Esophagus muscularis mucosa (tissue), 4 donors: ENCODE measurements around the gene CPNE5. TPM values are rescaled to one million over a fixed set of nuclear protein-coding genes. Genes with fewer than 3 reads are reported as not detected.

ENCODE experiments used
- DNase-seq: peaks from one replicate; pipeline ENCODE4 v3.0.0-alpha.2; 2017; ENCODE audit errors: extremely low spot score
- H3K27ac ChIP-seq, 4 donors: fragments of 200-600 bp; sonication (generic); replicated peaks in 1 of 4; 1 replicate in 3 of 4; 2 replicates in 1 of 4; pipeline ENCODE4 v1.5.1; 2016 to 2019; ENCODE audit warnings: mild to moderate bottlenecking in 1 of 4
- H3K27me3 ChIP-seq, 4 donors: fragments of 200-600 bp; sonication (generic); one replicate each; pipeline versions ENCODE4 v1.5.1 to v1.6.0; 2016 to 2019
- H3K36me3 ChIP-seq, 4 donors: fragments of 200-600 bp; sonication (generic); one replicate each; pipeline ENCODE4 v1.5.1; 2016 to 2019
- H3K4me1 ChIP-seq, 4 donors: fragments of 200-600 bp; sonication (generic); one replicate each; pipeline ENCODE4 v1.5.1; 2016 to 2019
- H3K4me3 ChIP-seq, 4 donors: fragments of 200-600 bp; sonication (generic); 1 replicate in 2 of 4; 2 replicates in 2 of 4; pipeline ENCODE4 v1.5.1; 2016 to 2019; ENCODE audit warnings: mild to moderate bottlenecking in 4 of 4, moderate library complexity in 1 of 4
- H3K9me3 ChIP-seq, 4 donors: fragments of 200-600 bp; sonication (generic); 1 replicate in 3 of 4; 2 replicates in 1 of 4; pipeline ENCODE4 v1.5.1; 2016 to 2019
- CTCF ChIP-seq, 3 experiments: fragments of 200-600 bp in 2 of 3; fragments of 450-650 bp in 1 of 3; sonication (generic) in 2 of 3; IDR thresholded peaks; one replicate each; pipeline ENCODE4 v1.5.1; 2017 to 2019; ENCODE audit warnings: antibody characterized with exemption in 3 of 3, mild to moderate bottlenecking in 2 of 3, moderate library complexity in 1 of 3
- EP300 ChIP-seq: sonication (generic); formaldehyde crosslinking; IDR thresholded peaks from one replicate; pipeline ENCODE4 v1.6.1; 2017; ENCODE audit warnings: antibody characterized with exemption
- POLR2A ChIP-seq: fragments of 450-650 bp; IDR thresholded peaks from one replicate; pipeline ENCODE4 v1.6.1; 2017; ENCODE audit warnings: antibody characterized with exemption, moderate library complexity, mild to moderate bottlenecking, low read depth
- POLR2AphosphoS5 ChIP-seq, 2 donors: sonication (generic); formaldehyde crosslinking; IDR thresholded peaks; one replicate each; pipeline ENCODE4 v1.6.1; 2017; ENCODE audit warnings: antibody characterized with exemption in 2 of 2
- WGBS: methylation state at CpG from one replicate; pipeline ENCODE4 v1.1.5; 2018; 5-methylcytosine and 5-hydroxymethylcytosine counted together
- intact Hi-C: fragments of 100-400 bp; cut with DNase I; formaldehyde crosslinking; loops from one replicate; pipeline ENCODE4 v1.15.1; 2023
- total RNA-seq, 4 donors: library from RNA; depleted of rRNA; stranded (reverse); fragments of >200 nt; gene quantifications; one replicate each; pipeline versions ENCODE4 v1.1.0 to v1.2.1, GENCODE V29; 2016

Gene CPNE5
- total RNA-seq, 4 donors from 2014 or later, result 2.1 to 4.6 (median 2.6) TPM

GRCh38 chr6:36700071-36700812 is 139.0 kb downstream of the CPNE5 start:
- 84% methylated on average over 7 of the region's 7 CpGs for WGBS
- no peaks in the 10 kb centered on the region for H3K4me1 ChIP-seq
- H3K4me3 ChIP-seq, result no peak overlapping the region
- H3K36me3 ChIP-seq, result no peaks in the 10 kb centered on the region
- no peak for DNase-seq
- intact Hi-C loops, result no loop called here
- H3K27me3 ChIP-seq, result no peaks in the 10 kb centered on the region
- TF ChIP-seq EP300 (no peak), POLR2A (no peak), POLR2AphosphoS5 (IDR thresholded peaks at IDR 0.05) (no peak), CTCF (IDR thresholded peaks at IDR 0.05) (no peak)
- no peaks in the 10 kb centered on the region for H3K9me3 ChIP-seq
- no peak overlapping the region for H3K27ac ChIP-seq

GRCh38 chr6:36699348-36699747 is 139.9 kb downstream of the CPNE5 start:
- TF ChIP-seq EP300 (no peak), POLR2AphosphoS5 (IDR thresholded peaks at IDR 0.05) (no peak), POLR2A (no peak), CTCF (IDR thresholded peaks at IDR 0.05) (no peak)
- no peaks in the 10 kb centered on the region for H3K9me3 ChIP-seq
- H3K27ac ChIP-seq, result no peak overlapping the region
- H3K4me1 ChIP-seq, result no peaks in the 10 kb centered on the region
- no peaks in the 10 kb centered on the region for H3K36me3 ChIP-seq
- intact Hi-C loops, result no loop called here
- no peak for DNase-seq
- no peaks in the 10 kb centered on the region for H3K27me3 ChIP-seq
- no peak overlapping the region for H3K4me3 ChIP-seq
- 96% methylated on average over 5 of the region's 7 CpGs for WGBS

GRCh38 chr6:36698871-36699271 is 140.4 kb downstream of the CPNE5 start:
- intact Hi-C loops, result no loop called here
- 91% methylated on average over 8 of the region's 8 CpGs for WGBS
- H3K27me3 ChIP-seq, result no peaks in the 10 kb centered on the region
- no peaks in the 10 kb centered on the region for H3K4me1 ChIP-seq
- no peak overlapping the region for H3K4me3 ChIP-seq
- no peak for DNase-seq
- TF ChIP-seq EP300, result no peak
- no peak for TF ChIP-seq POLR2A
- TF ChIP-seq POLR2AphosphoS5 (IDR thresholded peaks at IDR 0.05), result no peak
- no peaks in the 10 kb centered on the region for H3K9me3 ChIP-seq
- no peaks in the 10 kb centered on the region for H3K36me3 ChIP-seq
- H3K27ac ChIP-seq, result no peak overlapping the region

GRCh38 chr6:36698196-36698595 is 141.0 kb downstream of the CPNE5 start:
- Histone ChIP-seq H3K36me3 (no peaks in the 10 kb centered on the region), H3K4me3 (no peak overlapping the region), H3K4me1 (peaks cover 0 to 2% (median under 1%) of the 10 kb centered on the region in 4 donors), H3K27ac (no peak overlapping the region), H3K27me3 (no peaks in the 10 kb centered on the region), H3K9me3 (no peaks in the 10 kb centered on the region)
- TF ChIP-seq POLR2A (no peak), POLR2AphosphoS5 (IDR thresholded peaks at IDR 0.05) (no peak), EP300 (no peak), CTCF (IDR thresholded peaks at IDR 0.05) (no peak)
- intact Hi-C loops, result no loop called here
- 77% methylated on average over 6 of the region's 6 CpGs for WGBS
- no peak for DNase-seq

GRCh38 chr6:36697481-36697903 is 141.8 kb downstream of the CPNE5 start, which contains the start of gene RAB44:
TSS of gene RAB44 (plus strand) at chr6:36697826. CDS start at chr6:36704236, 6,410 bp downstream.
- TF ChIP-seq POLR2AphosphoS5 (IDR thresholded peaks at IDR 0.05) (no peak), POLR2A (no peak), EP300 (no peak), CTCF (IDR thresholded peaks at IDR 0.05) (no peak)

More at GRCh38 chr6:36697481-36697903, 141.8 kb downstream of the CPNE5 start, which contains the start of gene RAB44:
- Histone ChIP-seq H3K4me1 (peaks cover 5 to 7% (median 6%) of the 10 kb centered on the region in 4 donors), H3K27ac (no peak within 1 kb of the TSS), H3K36me3 (no peaks in the 10 kb centered on the region), H3K9me3 (no peaks in the 10 kb centered on the region), H3K27me3 (no peaks in the 10 kb centered on the region), H3K4me3 (no peak within 1 kb of the TSS)
- WGBS, result 100% methylated on average over 1 of the region's 7 CpGs
- DNase-seq, result no peak
- intact Hi-C loops, result no loop called here
